Lower leg skin (tissue), 3 donors: Measurements from ENCODE around the gene RSKR.

Experiments used
- CTCF ChIP-seq, 3 donors: fragments of 450-650 bp; IDR thresholded peaks; one replicate each; pipeline ENCODE4 v1.5.1; 2016; ENCODE audit warnings: antibody characterized with exemption in 3 of 3, mild to moderate bottlenecking in 3 of 3, moderate library complexity in 2 of 3
- POLR2A ChIP-seq, 2 donors: fragments of 450-650 bp; IDR thresholded peaks; one replicate each; pipeline ENCODE4 v1.6.1; 2016 to 2017; ENCODE audit warnings: antibody characterized with exemption in 2 of 2, mild to moderate bottlenecking in 1 of 2, moderate library complexity in 1 of 2

- TF ChIP-seq POLR2A (IDR thresholded peaks at IDR 0.05), result no peak
- TF ChIP-seq CTCF (IDR thresholded peaks at IDR 0.05), result no peak
Measured at GRCh38 chr17:28573966-28574480, 40.0 kb downstream of the RSKR start.
